HG03135 (cell line): ENCODE results near the gene OMP.

ENCODE experiments used
- ATAC-seq: cut with Tn5 transposase; IDR thresholded peaks from one replicate; pipeline ENCODE4 v1.9.1; 2021; ENCODE audit warnings: mild to moderate bottlenecking, moderate library complexity; ENCODE audit not compliant: unreplicated experiment

The OMP gene

DNA sequence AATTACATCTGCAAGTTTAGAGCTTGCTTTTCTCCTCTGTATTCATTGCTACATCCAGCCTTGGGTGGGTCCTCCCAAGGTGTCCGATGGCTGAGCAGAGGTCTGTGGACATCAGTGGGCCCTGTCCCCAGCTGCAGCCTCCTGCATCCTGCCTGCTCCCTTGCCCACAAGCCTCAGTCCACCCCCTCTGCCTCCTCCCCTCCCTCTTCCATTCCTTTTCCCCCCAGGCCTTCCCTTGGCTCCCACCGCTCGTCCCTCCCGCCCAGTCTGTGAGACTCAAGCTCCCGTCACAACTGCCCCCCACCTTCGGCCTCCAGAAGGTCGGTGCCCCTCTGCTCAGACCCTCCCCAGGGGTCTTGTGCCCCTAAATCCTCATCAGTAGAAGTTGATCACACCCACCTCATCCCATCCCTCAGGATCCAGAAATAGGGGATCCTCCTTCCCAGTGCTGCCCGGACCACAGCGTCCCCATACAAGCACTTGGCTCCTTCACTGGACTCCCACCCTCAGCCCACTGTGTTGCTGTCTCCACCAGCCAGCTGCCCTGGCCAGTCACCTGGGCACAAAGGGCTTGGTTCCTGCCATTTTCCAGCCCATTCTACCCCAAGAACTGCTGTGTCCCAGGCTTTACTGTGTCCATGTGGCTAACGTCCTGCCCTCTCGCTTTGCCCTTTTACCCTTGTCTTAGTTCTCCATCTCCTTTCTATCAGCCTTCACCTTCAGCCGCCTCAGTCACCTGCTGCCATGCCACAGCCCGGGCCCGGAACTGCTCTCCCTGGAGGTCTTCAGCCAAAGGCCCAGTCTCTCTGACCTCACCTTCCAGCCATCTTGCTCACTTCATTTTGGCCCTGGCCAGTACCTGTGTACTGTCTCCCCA lies 2.2 kb upstream of the OMP start:
- no peak for ATAC-seq

DNA sequence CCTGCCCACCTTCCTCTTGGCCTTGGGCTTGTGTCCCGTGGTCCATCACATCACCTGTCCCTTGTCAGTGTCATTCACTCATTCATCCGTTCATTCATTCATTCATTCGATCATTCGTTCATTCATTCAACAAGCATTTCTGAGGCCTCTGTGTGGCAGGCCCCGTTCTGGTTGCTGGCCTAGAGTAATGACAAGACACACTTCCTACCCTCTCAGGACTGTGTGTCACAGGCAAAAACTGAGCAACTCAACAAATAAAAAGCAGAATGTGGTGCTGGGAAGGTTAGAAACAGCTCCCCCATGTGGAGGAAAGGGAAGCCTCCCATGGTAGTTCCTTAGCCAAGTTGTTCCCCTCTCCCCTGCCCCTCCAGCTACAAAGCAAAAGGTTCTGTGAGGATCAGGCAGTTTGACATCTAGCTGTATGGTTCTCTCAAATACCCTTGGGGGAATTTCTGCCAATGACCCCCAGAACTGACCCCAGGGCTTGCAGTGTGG lies 1.6 kb upstream of the OMP start:
- ATAC-seq = no peak

DNA sequence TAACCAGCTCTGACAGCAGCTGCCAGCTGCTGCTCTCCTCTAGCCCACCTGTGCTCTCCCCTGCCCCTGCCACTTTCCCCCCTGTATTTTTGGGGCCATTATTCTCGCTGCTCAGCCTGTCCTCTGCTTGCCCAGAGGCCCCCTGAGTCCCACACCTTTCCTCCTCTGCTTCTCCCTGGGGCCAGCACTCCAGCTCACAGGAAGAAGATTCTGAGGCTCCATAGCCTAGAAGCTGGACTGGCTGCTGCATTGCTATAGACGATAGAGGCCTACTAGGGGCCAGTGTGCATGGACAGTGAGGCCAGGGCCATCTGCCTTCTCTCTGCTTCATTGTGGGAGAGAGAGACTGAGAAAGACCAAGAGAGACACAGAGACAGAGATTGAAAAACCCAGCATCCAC lies 679 bp downstream of the OMP start:
- ATAC-seq = no peak

DNA sequence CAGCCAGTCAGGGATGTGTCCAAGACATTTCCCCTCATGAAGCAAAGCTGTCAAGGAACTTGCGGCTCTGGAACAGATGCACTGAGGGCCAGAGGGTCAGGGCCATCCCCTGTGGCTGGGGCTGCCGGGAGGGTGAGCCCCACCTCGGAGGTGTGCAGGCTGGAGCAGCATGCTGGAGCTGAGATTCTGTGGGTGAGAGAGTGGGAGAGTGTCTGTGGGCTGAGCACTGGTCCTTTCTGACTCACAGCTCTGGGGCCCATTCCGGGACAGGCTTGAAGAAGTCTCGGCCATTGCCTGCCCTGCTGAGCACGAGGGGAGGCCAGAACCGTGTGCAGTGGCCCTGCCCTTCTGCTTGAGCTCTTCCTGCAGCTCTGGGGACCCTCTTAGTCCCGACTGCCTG lies 2.1 kb downstream of the OMP start:
- ATAC-seq = no peak

DNA sequence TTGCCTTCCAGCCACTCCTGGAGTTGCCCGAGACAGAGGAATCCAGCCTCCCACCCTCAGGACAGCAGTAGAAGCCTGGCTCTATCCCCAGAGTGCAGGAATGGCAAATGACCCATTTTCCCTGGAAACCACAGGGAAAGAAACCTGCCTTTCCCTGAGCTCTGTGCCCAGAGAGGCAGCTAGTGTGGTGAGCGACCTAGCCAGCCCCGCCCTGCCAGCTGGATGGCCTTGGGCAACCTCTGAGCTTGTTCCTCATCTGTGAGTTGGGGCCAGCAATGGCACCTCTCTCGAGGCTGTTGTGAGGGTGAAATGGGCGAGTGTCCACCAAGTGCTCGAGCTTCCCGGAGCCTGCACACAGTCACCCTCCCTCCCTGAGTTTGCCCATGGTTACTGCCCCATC lies 3.7 kb downstream of the OMP start:
- no peak for ATAC-seq

DNA sequence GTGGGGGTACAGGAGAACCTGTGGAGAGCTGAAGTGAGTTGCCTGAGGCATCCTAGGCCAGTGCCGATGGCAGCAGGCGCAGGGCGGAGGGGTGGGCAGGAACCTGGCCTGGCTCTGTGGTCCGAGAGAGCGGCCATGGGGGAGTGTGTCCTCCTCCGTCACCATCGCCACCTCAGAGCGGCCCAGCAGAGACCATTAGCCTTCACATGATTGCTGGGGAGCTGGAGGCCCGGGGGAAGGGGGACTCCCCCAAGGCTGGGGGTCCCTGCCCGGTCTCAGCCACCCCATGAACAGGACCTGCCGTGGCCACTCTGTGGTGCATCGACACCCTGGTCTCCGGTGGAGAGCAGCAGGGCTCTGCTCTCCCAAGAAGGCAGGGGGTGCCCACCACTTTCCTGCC lies 4.1 kb downstream of the OMP start:
- ATAC-seq = no peak

DNA sequence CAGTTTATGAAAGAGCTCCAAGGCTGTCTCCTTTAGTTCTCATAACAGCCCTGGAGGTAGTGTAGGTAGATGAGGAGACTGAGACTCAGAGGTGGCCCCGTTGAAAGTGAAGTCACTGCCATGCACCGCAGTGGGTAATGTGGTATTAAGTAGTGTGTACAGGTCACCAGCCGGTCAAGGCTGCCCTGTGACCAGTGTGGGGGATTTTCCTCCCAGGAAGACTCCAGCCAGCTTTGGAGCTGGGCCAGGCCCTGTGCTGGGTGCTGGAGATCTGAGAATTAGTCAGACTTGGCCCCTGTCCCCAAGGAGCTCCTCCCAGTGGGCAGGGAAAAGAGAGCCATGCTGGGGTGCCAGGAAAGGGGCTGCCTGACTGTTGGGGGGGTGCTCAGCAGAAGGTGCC lies 5.3 kb downstream of the OMP start:
- no peak for ATAC-seq

DNA sequence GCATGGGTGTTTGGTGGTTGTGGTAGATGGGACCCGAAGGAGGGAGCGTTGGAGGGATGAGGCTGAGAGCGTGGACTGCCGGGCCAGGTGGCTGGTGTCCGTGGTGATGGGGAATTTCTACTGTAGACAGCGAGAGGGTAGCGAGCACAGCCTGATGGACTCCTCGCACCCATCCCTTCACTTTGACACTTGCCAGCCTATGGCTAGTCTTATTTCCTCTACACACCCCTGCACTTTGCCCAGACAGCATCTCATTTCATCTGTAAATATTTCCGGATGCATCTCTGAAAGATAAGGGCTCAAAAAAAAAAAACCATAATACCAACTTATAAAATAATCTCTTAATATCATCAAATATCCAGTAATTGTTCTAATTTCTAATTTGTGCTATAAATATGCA lies 5.8 kb downstream of the OMP start:
- ATAC-seq = no peak

DNA sequence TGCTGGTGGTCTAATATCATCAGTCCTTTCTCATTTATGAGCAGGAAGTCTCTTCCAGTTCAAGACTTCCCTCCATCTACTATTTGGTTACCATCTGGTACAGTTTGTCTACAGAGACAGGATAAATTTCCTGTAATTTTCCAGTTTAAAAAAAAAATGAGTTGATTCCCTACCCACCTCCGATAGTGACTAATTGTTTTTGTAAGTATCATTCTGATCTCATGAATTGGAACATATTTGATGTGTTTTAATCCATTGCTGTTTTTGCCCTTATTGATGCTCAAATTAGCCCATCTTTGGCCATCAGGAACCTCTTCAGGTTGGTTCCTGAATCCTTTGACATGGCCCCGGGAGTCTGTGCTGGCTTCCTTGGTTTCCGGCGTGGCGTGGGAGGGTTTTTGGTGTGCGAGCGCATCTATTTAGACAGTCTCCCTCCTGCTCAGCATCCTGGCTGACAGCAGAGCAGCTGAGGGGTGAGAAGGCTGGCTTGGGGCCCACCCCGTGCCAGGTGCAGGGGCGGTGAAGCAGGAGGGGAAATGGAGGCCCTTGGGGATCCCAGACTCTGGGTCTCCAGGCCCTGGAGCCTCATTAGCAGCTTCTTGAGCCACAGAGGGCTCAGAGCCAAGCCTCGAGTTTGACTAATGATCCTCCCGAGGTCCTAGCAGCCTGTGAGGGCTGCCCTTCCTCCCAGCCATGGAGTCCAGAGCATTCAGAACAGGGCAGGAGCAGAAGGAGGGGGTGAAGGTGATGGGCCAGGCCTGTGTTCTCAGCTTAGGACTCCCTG lies 6.8 kb downstream of the OMP start:
- no peak for ATAC-seq

DNA sequence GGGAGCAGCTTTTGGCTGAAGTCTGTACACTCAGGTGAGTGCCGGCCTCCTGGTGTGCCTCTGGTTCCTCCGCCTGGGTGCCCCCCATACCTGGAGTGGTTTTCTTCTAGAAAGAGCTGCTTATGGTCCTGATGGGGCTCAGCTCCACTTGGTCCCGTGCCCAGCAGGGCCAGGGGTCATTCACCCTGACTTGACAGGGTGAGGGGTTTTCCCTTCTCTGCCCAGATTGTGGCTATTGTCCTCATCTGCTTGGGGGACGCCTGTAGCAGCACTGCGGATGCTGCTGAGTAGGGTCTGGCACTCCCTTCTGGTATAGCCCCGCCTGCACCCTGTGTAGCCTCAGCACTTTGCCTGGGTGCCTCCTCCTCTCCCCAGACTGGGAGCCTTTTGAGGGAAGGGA lies 8.2 kb downstream of the OMP start:
- no peak for ATAC-seq

DNA sequence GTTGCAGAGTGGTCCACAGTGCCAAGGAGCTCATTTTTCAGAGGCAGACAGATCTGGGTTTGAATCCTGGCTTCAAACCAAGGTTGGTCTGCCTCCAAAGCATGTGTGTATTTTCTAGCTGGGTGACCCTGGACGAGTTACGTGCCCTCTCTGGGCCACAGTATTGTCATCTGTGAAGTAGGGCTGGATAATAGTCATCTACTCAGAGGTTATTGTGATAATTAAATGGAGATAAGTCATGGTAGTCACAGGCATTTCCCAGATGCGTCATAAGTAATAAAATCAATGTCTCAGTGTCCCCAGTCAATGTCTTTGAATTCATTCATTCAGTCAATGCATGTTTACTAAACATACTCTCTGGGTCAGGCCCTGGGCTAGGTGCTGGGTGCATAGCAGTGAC lies 8.6 kb downstream of the OMP start:
- ATAC-seq = no peak

DNA sequence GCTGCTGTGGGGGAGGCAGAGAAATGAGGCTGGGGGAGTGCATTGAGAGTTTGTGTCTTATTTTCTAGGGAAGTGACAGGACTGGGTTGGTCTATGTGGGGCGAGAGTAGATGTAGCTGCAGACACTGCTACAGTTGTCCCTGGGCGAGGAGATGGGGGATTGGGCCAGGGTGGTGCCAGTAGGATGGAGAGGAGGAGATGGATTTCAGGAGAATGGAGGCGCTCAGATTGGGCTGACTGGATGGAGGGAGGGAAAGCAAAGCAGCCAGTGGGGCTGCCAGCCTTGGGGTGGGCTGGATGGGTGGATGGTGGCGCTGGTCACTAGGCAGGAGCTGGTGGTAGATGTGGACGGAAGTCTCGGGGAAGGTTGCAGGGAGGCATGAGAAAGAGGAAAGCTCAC lies 9.3 kb downstream of the OMP start:
- ATAC-seq = no peak

DNA sequence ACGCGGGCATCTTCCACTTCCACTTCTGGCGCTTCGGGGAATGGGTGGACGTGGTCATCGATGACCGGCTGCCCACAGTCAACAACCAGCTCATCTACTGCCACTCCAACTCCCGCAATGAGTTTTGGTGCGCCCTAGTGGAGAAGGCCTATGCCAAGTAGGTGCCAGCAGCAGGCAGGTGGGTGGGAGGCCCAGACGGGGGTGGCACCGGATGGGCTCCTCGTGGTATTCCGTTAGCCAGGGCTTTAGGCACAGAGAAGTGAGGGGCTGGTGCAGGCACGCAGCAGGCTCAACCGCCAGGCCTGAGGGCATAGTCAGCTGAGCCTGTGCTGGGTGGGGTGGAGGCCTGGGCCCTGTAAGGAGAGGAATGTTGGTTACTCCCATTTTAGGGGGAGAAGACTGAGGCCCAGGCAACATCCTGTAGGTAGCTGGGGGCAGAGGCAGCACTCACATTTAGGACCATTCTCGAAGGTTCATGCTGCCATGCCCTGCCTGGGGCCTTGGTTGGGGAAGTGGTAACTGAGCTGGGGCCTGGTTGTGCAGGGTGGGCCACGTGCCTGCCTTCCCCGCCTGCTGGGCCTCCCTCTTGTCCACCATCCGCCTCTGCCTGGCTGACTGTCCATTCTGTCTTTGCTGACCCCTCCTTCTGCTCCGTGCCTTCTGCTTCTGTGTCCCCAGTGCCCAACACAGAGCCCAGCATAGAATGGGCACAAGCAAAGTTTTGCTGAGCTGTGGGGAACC lies 10.2 kb downstream of the OMP start:
- ATAC-seq = no peak

DNA sequence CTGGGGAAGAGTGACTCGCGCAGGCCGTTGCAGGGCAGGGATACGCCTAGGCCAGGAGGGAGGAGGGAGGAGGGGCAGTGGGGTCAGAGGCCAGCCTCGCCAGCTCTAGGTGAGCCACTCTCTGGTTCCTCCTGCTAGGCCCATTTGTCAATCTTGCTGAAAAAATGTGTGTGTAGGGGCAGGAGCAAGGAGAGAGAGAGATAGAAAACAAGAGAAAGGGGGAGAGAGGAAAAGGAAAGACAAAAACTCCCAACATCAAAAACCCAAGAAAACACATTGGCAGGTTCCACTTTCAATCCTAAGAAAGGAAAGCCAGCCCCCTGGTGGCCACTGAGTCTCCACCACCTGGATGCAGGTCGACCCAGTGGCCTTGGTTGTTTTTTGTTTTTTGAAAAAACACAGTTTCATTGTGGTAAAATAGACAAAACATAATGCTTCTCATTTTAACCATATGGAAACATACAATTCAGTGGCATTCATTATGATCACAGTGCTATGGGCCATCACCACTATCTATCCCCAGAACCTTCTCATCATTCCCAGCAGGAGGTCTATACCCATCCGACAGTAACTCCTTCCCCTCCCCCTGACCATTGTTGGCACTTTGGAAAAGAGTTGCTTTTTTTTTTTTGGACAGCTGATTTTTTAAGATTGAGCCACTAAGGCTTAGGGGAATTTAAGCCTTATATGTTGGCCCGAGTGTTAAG lies 10.9 kb downstream of the OMP start:
- no peak for ATAC-seq

DNA sequence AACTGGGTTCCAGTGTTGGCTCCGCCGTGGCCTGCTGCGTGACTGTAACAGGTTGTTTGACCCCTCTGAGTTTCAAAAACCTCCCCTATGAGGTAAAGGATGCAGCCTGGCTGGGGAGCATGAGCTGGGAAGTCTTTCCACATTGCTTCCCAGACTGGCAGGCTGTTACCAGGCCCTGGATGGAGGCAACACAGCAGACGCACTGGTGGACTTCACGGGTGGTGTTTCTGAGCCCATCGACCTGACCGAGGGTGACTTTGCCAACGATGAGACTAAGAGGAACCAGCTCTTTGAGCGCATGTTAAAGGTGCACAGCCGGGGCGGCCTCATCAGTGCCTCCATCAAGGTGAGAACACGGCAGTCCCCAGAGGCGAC lies 11.4 kb downstream of the OMP start:
- ATAC-seq = no peak

DNA sequence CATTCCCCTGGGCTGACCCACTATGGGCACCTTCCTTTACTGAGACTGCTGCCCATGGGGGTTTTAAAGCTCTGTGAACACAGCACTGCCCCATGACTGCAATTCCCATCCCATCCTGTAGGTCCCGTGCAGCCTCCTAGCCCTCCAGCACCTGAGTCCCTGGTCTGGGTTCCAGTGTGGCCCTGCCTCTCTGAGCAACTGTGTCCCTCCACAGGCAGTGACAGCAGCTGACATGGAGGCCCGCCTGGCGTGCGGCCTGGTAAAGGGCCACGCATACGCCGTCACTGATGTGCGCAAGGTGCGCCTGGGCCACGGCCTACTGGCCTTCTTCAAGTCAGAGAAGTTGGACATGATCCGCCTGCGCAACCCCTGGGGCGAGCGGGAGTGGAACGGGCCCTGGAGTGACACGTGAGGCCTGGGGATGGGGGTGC lies 12.6 kb downstream of the OMP start:
- no peak for ATAC-seq

DNA sequence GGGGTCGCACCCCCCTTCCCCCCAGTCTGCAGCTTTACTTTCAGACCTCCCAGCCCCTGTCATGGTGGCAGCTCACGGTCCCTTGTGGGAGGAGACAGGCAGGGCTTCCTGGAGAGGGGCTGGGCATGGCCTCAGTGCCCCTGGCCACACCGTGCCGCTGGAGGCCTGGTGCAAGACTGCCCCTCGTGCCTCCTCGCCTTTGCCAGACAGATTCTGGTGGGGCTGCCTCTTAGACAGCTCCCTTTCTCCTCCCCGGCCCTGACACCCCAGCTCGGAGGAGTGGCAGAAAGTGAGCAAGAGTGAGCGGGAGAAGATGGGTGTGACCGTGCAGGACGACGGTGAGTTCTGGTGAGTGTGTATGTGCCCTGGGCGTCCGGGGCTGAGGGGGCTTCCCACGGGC lies 13.3 kb downstream of the OMP start:
- no peak for ATAC-seq

DNA sequence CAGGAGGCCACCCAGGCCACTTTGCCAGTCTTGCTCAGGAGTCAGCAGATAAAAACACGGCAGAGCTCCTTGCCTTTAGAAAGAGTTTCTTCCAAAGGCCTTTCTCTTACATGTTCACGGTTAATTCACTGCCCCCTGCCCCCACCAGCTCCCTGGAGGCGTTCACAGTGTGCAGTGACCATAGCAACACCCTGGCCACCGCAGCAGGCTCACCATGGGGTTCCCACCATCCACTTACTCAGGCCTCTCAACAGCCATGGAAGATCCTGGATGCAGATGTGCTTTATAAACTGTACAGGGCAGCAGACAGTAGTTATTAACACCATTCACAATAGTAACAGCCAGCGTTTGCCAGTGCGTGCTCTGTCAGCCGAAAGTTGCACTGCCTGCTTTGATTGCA lies 14.9 kb downstream of the OMP start:
- no peak for ATAC-seq

DNA sequence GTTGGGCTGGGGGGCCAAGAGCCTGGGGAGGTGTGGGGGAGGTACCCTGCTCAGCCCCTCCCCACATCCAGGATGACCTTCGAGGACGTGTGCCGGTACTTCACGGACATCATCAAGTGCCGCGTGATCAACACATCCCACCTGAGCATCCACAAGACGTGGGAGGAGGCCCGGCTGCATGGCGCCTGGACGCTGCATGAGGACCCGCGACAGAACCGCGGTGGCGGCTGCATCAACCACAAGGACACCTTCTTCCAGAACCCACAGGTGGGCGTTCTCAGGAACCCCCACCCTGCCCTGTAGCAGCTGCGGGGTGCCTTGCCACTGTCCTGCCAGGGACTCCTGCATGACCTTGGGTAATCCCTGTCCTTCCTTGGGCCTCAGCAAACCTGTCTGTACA lies 15.4 kb downstream of the OMP start:
- ATAC-seq = no peak

DNA sequence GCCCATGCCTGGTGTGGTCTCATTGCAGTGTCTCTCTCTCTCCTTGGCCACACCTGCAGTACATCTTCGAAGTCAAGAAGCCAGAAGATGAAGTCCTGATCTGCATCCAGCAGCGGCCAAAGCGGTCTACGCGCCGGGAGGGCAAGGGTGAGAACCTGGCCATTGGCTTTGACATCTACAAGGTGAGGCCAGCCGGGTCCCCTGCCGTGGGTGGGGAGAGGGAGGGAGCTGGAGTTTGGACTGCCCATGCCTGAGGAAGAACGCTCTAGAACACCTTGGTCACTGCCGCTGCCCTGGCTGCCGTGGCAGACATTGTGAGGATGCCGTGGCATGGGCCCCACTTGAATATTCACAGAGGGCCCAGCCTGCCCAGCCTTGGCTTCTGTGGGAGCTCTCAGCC lies 16.3 kb downstream of the OMP start:
- no peak for ATAC-seq

DNA sequence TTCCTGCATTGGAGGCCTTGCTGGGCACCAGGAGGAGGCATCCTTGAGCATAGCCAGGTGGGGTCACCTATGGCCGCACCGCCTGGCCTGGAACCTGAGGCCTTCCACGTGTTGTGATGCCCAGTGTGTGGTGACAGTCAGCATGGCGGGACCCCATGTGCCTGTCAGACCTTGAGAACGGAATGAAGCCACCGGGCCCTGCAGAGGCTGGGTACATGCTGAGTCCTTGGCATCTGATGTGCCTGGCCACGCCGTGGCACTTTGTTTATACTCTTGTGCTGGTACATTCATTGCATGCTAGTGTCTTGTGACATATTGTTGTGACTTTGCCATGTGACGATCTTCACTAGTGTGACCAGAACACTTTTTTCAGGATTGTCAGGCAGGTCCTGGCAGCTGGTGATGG lies 16.9 kb downstream of the OMP start:
- ATAC-seq = no peak
